OCI-LY1 (cell line): ENCODE results near the gene RUVBL1.

Source experiments
- H2AFZ ChIP-seq: fragments of 200-600 bp; sonication (generic), shearing (Covaris generic); 2 replicates; pipeline ENCODE4 v1.6.0; 2014; ENCODE audit warnings: antibody characterized with exemption, mild to moderate bottlenecking, low read length
- H3F3A ChIP-seq: fragments of 200-600 bp; sonication (generic), shearing (Covaris generic); 2 replicates; pipeline ENCODE4 v1.6.0; 2014; ENCODE audit warnings: mild to moderate bottlenecking, antibody characterized with exemption, low read length, moderate library complexity; ENCODE audit not compliant: insufficient read depth
- H3K27ac ChIP-seq: fragments of 200-600 bp; sonication (generic); 2 replicates; pipeline ENCODE4 v1.5.1; 2014; ENCODE audit warnings: low read length, mixed run types, mild to moderate bottlenecking, low read depth; ENCODE audit not compliant: poor library complexity, severe bottlenecking
- H3K27me3 ChIP-seq: fragments of 200-600 bp; sonication (generic); 2 replicates; pipeline ENCODE4 v1.6.0; 2014; ENCODE audit warnings: antibody characterized with exemption, mild to moderate bottlenecking, low read length, moderate library complexity; ENCODE audit not compliant: insufficient read depth
- H3K36me3 ChIP-seq: fragments of 200-600 bp; sonication (generic); 2 replicates; pipeline ENCODE4 v1.6.1; 2014; ENCODE audit warnings: mild to moderate bottlenecking, antibody characterized with exemption, low read length, moderate library complexity, mixed read lengths; ENCODE audit not compliant: insufficient read depth
- H3K4me1 ChIP-seq: fragments of 200-600 bp; sonication (generic); 2 replicates; pipeline ENCODE4 v1.5.1; 2014; ENCODE audit warnings: mild to moderate bottlenecking, low read length, moderate library complexity; ENCODE audit not compliant: insufficient read depth, severe bottlenecking
- H3K4me2 ChIP-seq: fragments of 200-600 bp; sonication (generic), shearing (Covaris generic); 2 replicates; pipeline ENCODE4 v1.6.1; 2014; ENCODE audit warnings: low read length
- H3K4me3 ChIP-seq: fragments of 200-600 bp; sonication (generic); 2 replicates; pipeline ENCODE4 v1.5.1; 2014; ENCODE audit warnings: low read length, low read depth, mild to moderate bottlenecking, mixed read lengths; ENCODE audit not compliant: poor library complexity, severe bottlenecking
- H3K79me2 ChIP-seq: fragments of 200-600 bp; shearing (Covaris generic); 2 replicates; pipeline ENCODE4 v1.6.1; 2016; ENCODE audit warnings: mixed run types, low read length, mixed read lengths; ENCODE audit not compliant: insufficient read depth
- H3K9ac ChIP-seq: fragments of 200-600 bp; sonication (generic), shearing (Covaris generic); 2 replicates; pipeline ENCODE4 v1.6.1; 2014; ENCODE audit warnings: mild to moderate bottlenecking, low read length, mixed read lengths
- H3K9me2 ChIP-seq: fragments of 200-600 bp; sonication (generic), shearing (Covaris generic); 2 replicates; pipeline ENCODE4 v1.6.1; 2014; ENCODE audit warnings: low read depth, mild to moderate bottlenecking, low read length, mixed read lengths
- H3K9me3 ChIP-seq: fragments of 200-600 bp; shearing (Covaris generic); 2 replicates; pipeline ENCODE4 v1.6.1; 2014; ENCODE audit warnings: low read length, mixed read lengths
- H4K20me1 ChIP-seq: fragments of 200-600 bp; sonication (generic), shearing (Covaris generic); 2 replicates; pipeline ENCODE4 v1.6.0; 2016; ENCODE audit warnings: mild to moderate bottlenecking, low read length; ENCODE audit not compliant: insufficient read depth
- EZH2 ChIP-seq: fragments of 200-600 bp; sonication (generic), shearing (Covaris generic); IDR thresholded peaks from 2 replicates; pipeline ENCODE4 v1.8.0; 2017; ENCODE audit warnings: borderline replicate concordance, mixed run types, mild to moderate bottlenecking, antibody characterized with exemption, low read length, moderate library complexity, mixed read lengths
- TF ChIP-seq, protein P1 (sequence below): fragments of 200-600 bp; sonication (generic), shearing (Covaris generic); IDR thresholded peaks from 2 replicates; pipeline ENCODE4 v1.5.1; 2017; ENCODE audit warnings: mild to moderate bottlenecking, antibody characterized with exemption, low read length, moderate library complexity, mixed read lengths

Gene RUVBL1

DNA sequence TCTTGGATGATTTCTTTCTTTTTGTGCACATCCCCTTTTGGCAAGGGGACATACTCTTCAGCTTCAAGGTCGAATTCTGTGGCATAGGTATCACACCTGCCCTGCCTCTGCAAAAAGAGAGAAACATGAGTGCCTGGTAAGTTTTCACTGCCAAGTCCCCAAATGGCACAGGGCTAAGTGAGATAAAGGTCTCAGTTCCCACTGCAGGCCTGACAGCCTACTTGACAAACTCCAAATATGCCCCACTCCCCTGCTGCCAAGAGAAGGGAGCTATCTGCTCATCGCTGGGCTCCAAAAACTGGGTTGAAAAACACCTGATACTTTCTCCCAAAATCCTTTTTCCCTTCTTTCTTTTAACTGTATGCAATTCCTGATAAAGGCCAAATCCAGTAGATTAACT, 23.0 kb downstream of the RUVBL1 start:
- TF ChIP-seq, protein P1, sequence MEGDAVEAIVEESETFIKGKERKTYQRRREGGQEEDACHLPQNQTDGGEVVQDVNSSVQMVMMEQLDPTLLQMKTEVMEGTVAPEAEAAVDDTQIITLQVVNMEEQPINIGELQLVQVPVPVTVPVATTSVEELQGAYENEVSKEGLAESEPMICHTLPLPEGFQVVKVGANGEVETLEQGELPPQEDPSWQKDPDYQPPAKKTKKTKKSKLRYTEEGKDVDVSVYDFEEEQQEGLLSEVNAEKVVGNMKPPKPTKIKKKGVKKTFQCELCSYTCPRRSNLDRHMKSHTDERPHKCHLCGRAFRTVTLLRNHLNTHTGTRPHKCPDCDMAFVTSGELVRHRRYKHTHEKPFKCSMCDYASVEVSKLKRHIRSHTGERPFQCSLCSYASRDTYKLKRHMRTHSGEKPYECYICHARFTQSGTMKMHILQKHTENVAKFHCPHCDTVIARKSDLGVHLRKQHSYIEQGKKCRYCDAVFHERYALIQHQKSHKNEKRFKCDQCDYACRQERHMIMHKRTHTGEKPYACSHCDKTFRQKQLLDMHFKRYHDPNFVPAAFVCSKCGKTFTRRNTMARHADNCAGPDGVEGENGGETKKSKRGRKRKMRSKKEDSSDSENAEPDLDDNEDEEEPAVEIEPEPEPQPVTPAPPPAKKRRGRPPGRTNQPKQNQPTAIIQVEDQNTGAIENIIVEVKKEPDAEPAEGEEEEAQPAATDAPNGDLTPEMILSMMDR = no peak
- TF ChIP-seq EZH2 = no peak
- Histone ChIP-seq H3F3A (no peaks in the 10 kb centered on the region), H3K4me1 (peaks cover 6% of the 10 kb centered on the region), H3K27ac (no peak overlapping the region), H3K9me3 (no peaks in the 10 kb centered on the region), H3K36me3 (peaks cover 88% of the 10 kb centered on the region), H3K4me3 (no peak overlapping the region), H3K79me2 (no peaks in the 10 kb centered on the region), H3K9me2 (no peaks in the 10 kb centered on the region), H2AFZ (no peak overlapping the region), H3K27me3 (no peaks in the 10 kb centered on the region), H4K20me1 (no peaks in the 10 kb centered on the region), H3K9ac (no peak overlapping the region), H3K4me2 (no peak overlapping the region)

DNA sequence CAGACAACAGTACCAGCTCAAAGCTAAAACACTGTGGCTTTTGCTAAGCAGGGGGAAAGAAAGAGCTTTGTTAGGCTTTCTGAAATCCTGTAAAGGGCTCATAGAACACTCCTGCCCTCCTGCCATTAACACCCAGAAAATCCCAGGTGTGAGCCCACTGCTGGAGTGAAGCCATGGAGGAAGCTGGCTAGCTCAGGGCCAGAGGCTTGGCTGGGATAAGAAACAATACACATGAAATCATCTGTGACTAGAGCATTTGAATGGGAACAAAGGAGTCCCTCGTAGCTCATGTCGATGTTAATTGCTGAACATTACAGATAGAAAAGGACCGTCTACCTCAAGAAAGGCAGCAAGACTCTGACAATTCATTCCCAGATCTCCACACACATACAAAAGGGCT, 23.5 kb downstream of the RUVBL1 start:
- Histone ChIP-seq H3K27me3 (no peaks in the 10 kb centered on the region), H3K9me3 (no peaks in the 10 kb centered on the region), H3K4me2 (no peak overlapping the region), H2AFZ (no peak overlapping the region), H3K27ac (no peak overlapping the region), H3K9ac (no peak overlapping the region), H3F3A (no peaks in the 10 kb centered on the region), H3K4me3 (no peak overlapping the region), H3K4me1 (peaks cover 11% of the 10 kb centered on the region), H3K9me2 (no peaks in the 10 kb centered on the region), H3K36me3 (peaks cover 88% of the 10 kb centered on the region), H4K20me1 (no peaks in the 10 kb centered on the region), H3K79me2 (no peaks in the 10 kb centered on the region)
- TF ChIP-seq, protein P1 = no peak

GRCh38 chr3:128098234-128098633, 25.4 kb downstream of the RUVBL1 start:
- Histone ChIP-seq H3K4me1 (peaks cover 11% of the 10 kb centered on the region), H3K9me2 (no peaks in the 10 kb centered on the region), H2AFZ (no peak overlapping the region), H3K4me3 (no peak overlapping the region), H3K9me3 (no peaks in the 10 kb centered on the region), H3K9ac (no peak overlapping the region), H3K4me2 (no peak overlapping the region), H3F3A (no peaks in the 10 kb centered on the region), H3K36me3 (peaks cover 91% of the 10 kb centered on the region), H3K27me3 (no peaks in the 10 kb centered on the region), H3K79me2 (no peaks in the 10 kb centered on the region), H4K20me1 (no peaks in the 10 kb centered on the region), H3K27ac (no peak overlapping the region)
- TF ChIP-seq, protein P1 = no peak
- TF ChIP-seq EZH2 = no peak
